Right kidney (tissue), 1 donor: ENCODE results near the gene CCL21.

Experiments used
- DNase-seq: peaks from one replicate; pipeline ENCODE4 v3.0.0-alpha.2; 2016

CCL21 gene

GRCh38 chr9:34675048-34675714, 34.8 kb downstream of the CCL21 start:
- DNase-seq = no peak

DNA sequence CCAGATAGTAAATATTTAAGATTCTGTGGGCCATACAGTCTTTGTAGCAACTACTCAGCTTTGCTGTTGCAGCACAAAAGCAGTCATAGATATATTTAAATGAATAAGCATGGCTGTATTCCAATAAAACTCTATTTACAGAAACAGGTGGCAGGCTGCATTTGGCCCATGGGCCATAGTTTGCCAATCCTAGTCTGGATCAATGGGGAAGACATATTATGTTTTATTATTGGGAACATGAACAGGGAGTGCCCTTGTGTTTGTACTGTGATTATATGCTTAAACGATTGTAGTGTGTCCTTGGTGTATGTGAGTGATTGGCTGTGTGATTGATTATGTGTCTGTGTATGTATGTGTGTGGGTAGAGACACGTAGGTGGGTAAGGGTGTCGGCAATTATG, 35.5 kb downstream of the CCL21 start:
- no peak for DNase-seq

DNA sequence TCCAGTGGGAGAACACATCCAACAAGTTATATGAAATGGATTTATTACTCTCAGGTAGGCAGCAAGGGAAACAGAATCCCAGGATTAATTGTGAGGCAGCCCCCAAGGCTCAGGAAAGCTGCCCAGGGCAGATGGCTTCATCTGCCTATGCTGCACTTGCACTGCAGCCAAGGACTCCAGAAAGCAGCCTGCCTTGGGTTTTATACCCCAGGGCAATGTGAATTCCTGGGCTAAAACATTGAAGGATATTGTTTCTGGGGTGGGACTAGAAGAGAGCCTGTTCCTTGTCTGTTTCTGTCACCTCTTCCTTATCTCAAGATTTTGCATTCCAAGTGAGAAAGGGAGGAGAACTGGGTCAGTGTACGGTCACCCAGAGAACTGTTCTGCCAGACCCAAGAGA, 38.6 kb downstream of the CCL21 start:
- no peak for DNase-seq

GRCh38 chr9:34669809-34670562, 40.0 kb downstream of the CCL21 start:
- no peak for DNase-seq

GRCh38 chr9:34665381-34666250, 44.3 kb downstream of the CCL21 start:
- peak; percentile 82 for DNase-seq

GRCh38 chr9:34665067-34665380, 44.9 kb downstream of the CCL21 start:
- no peak for DNase-seq

DNA sequence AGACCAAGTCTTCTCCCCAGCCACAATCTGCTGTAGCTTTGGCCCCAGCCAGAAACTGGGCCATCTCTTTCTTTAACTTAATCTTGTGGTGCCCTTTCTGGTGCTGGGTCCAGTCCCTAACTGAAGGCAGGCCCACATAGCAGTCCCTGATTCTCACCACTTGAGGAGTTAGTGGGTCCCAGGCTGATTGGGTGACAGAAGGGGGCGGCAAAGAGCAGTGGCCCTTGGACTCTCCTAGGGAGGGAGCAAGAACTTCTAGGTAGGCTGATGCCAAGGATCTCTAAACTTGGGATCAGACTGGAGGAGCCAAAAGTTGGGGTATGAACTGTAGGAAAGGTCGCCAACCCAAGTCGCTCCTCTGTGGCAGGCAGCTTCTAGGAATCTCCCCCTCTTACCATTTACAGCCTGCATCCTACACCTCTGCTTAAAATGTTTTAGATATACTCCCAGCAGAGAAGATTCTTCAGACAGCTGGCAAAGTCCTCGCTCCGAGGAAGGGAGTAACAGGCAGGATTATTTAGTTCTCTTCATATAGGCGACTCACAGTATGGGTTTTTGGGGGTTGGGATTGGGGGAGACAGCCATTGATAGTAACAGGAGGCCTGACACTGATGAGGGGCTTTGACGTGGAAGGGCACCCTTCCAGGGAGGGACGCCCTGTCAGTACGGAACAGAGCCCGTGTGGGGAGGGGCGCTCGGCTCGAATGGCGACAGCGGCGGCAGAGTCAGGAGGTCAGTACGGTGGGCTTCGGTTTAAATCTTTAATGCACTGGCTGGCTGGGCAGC, 45.5 kb downstream of the CCL21 start:
- DNase-seq = peak; percentile 65

DNA sequence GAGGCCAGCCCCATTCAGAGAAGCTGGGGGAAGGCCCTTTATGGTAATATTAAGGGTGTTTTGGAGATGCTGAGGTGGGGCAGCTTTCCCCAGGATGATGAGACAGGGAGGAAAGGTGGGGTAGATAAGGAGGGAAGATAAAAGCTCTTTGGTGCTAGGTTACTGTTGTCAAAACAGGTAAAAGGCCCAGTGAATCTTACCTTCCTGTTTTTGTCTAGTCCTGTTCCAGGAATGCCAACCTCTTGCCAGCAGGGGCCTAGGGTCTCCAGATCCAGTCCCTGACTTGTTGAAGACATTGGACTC, 46.7 kb downstream of the CCL21 start:
- no peak for DNase-seq

- DNase-seq = no peak
These were observed 47.2 kb downstream of the CCL21 start, which contains the start of gene CCL27 for GRCh38 chr9:34662526-34663302. Gene CCL27 (minus strand): TSS chr9:34662657. CDS start chr9:34662633, 24 bp downstream.

DNA sequence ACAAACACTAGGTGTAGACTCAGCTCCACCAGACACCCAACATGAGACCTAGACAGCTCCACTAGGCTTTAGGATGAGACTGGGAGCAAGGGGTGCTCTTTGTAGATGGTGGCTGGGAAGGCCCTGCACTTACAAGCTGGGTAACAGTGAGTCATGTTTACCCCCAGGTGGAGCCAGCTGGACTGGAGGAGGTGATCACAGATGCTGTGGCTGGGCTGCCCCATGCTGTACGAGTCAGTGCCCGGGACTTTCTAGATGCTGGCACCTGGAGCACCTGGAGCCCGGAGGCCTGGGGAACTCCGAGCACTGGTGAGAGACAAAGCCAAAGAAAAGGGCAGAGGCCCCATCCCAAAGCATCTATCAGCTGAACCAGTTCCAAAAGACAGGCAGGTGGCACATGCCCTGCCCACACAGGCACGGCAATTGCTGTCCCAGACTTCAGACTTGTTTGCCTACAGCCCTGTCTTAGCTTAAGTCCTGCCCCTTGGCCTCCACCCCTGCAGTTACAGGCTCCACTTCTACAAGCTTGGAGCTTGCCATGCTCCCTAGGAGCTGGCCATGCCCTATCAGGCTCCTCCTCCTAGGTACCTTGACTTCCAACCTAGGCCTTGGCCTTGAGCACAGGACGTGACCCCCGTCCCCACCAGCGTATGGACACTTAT, 50.2 kb downstream of the CCL21 start:
- DNase-seq = no peak
